Measurements from ENCODE around the gene FKBP1B.

FKBP1B gene

DNA sequence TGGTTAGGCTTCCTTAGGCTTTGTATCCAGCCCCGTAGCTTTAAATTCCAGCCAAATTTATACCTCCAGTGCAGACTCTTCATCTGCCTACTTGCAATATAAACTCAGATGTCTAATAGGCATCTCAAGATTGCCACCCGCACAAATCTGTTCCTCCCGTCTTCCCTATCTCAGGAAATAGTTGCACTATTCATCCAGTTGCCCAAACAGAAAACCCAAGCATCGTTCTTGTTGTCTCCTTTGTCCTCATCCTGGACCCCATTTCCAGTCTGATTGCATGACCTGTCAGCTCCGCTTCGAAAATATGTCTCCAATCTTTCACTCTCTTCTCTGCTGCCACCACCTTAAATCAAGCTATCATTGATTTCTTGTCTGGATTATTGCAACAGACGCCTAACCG, 2.3 kb downstream of the FKBP1B start:
- H3K4me3 ChIP-seq (ENCODE audit: low read depth, low read length), result no peak overlapping the region
- no peak overlapping the region for H3K27ac ChIP-seq
- H3K27me3 ChIP-seq (replicated peaks), result no peaks in the 10 kb centered on the region
- DNase-seq, result no peak
- TF ChIP-seq, protein P1, sequence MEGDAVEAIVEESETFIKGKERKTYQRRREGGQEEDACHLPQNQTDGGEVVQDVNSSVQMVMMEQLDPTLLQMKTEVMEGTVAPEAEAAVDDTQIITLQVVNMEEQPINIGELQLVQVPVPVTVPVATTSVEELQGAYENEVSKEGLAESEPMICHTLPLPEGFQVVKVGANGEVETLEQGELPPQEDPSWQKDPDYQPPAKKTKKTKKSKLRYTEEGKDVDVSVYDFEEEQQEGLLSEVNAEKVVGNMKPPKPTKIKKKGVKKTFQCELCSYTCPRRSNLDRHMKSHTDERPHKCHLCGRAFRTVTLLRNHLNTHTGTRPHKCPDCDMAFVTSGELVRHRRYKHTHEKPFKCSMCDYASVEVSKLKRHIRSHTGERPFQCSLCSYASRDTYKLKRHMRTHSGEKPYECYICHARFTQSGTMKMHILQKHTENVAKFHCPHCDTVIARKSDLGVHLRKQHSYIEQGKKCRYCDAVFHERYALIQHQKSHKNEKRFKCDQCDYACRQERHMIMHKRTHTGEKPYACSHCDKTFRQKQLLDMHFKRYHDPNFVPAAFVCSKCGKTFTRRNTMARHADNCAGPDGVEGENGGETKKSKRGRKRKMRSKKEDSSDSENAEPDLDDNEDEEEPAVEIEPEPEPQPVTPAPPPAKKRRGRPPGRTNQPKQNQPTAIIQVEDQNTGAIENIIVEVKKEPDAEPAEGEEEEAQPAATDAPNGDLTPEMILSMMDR (IDR thresholded peaks at IDR 0.05; ENCODE audit: low read depth, low read length, missing control alignments), result no peak
- in situ Hi-C loops (cut with HindIII; ENCODE audit: low pct_ligation_motif_present, low sequenced_read_pairs), result loop anchor here (25.0 kb wide), 1 partner anchor 215 kb away; no protein-coding TSS in a partner anchor
- H3K36me3 ChIP-seq (replicated peaks), result no peaks in the 10 kb centered on the region

DNA sequence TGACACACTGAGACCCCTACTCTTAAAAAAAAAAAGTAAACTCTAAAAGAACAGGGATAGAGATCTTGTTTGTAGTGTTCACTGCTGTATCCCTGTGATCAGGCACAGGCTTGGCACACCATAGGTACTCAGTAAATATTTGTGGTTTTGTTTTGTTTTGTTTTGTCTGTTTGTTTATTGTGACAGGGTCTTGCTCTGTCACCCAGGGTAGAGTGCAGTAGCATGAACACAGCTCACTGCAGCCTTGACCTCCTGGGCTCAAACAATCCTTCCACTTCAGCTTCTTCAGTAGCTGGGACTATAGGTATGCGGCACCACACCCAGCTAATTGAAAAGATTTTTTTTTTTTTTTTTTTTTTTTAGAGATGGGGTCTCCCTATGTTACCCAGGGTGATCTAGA, 3.4 kb downstream of the FKBP1B start:
- TF ChIP-seq, protein P1 (IDR thresholded peaks at IDR 0.05; ENCODE audit: low read depth, low read length, missing control alignments), result no peak
- H3K27me3 ChIP-seq (replicated peaks), result no peaks in the 10 kb centered on the region
- H3K27ac ChIP-seq, result no peak overlapping the region
- H3K4me3 ChIP-seq (ENCODE audit: low read depth, low read length), result no peak overlapping the region
- no peaks in the 10 kb centered on the region for H3K36me3 ChIP-seq (replicated peaks)
- in situ Hi-C loops (cut with HindIII; ENCODE audit: low pct_ligation_motif_present, low sequenced_read_pairs), result loop anchor here (25.0 kb wide), 1 partner anchor 216 kb away; no protein-coding TSS in a partner anchor
- no peak for DNase-seq

DNA sequence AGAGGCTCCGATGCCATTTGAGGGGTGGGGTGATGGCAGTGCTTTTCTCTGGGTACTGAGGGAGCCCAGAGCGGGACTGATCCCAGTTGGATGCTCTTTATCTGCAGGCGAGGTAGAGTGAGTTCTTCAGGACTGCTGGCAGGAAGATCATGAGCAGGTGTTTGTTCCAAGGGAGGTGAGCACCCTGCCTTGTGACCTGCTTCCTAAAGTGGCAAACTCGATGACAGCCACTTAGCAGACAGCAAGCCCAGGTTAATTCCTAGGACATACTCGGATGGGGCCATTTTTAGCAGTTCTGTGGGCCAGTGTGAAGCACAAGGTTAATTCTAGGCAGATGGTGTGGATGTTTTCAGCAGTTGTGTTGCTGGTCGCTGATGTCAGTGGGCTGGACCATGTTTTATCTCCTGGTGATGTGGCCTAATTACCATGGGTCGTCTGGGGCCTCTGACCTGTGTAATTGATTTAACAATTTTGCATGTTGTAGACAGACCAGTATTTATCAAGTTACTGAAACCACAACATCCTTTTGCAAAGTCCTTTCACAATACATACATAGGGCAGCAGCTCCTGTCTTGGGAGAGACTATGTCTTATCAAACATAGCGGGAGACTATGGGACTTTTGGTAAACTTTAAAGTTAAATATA, 4.9 kb downstream of the FKBP1B start:
- Histone ChIP-seq H3K27ac (no peak overlapping the region), H3K27me3 (replicated peaks) (no peaks in the 10 kb centered on the region), H3K36me3 (replicated peaks) (no peaks in the 10 kb centered on the region), H3K4me3 (ENCODE audit: low read depth, low read length) (no peak overlapping the region)
- TF ChIP-seq, protein P1 (IDR thresholded peaks at IDR 0.05; ENCODE audit: low read depth, low read length, missing control alignments), result no peak
- DNase-seq, result no peak
- in situ Hi-C loops (cut with HindIII; ENCODE audit: low pct_ligation_motif_present, low sequenced_read_pairs), result loop anchor here (25.0 kb wide), 1 partner anchor 217 kb away; no protein-coding TSS in a partner anchor

DNA sequence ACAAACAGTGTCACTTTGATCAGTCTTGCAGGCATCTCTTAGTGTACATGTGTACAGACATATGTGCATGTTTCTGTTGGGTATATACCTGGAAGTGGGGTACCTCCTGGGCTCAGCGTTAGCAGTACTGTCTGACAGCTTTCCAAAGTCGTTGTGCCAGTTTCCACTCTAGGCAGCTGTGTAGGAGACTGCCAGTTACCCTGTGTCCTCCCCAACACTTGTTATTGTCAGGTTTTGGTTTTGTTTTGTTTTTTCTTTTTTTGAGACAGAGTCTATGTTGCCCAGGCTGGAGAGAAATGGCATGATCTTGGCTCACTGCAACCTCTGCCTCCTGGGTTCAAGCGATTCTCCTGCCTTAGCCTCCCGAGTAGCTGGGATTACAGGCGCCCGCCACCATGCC, 6.2 kb downstream of the FKBP1B start:
- H3K36me3 ChIP-seq (replicated peaks), result no peaks in the 10 kb centered on the region
- no peak for DNase-seq
- TF ChIP-seq, protein P1 (IDR thresholded peaks at IDR 0.05; ENCODE audit: low read depth, low read length, missing control alignments), result no peak
- H3K27ac ChIP-seq, result no peak overlapping the region
- in situ Hi-C loops (cut with HindIII; ENCODE audit: low pct_ligation_motif_present, low sequenced_read_pairs), result loop anchor here (25.0 kb wide), 1 partner anchor 218 kb away; no protein-coding TSS in a partner anchor
- H3K27me3 ChIP-seq (replicated peaks), result no peaks in the 10 kb centered on the region
- no peak overlapping the region for H3K4me3 ChIP-seq (ENCODE audit: low read depth, low read length)

DNA sequence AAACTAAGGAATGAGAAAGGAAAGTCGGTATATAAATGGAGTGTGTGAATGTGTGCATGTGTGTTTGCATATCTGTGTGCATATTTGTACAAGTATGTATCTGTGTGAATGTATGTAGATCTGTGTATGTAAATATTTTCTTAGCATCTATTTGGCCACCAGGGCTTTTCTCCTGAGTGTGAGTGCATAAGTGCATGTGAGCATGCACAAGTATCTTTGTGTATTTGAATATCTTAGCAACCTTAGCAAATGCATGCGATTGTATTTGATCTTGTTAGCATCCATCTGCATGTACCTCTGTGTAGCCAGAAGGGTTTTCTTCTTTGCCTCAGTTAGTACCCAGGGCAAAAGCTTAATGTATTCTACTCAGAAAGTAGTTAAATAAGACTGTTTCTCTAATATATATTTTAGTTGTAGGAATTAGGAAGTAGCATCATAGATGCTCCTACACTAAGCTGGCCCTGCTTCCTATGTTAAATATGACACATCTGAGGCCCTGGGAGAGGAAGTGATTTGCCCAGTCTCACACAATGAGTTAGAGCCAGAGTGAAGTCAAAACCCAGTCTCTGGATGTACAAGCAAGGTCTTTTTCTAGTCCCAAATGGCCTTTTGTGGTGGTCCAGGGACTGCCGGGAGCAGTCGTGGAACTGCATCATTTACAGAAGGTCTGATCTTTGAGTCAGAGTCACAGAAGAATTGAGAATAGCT, 9.2 kb downstream of the FKBP1B start:
- no peak overlapping the region for H3K4me3 ChIP-seq (ENCODE audit: low read depth, low read length)
- in situ Hi-C loops (cut with HindIII; ENCODE audit: low pct_ligation_motif_present, low sequenced_read_pairs), result loop anchor here (25.0 kb wide), 1 partner anchor 221 kb away; no protein-coding TSS in a partner anchor
- H3K27ac ChIP-seq, result no peak overlapping the region
- H3K36me3 ChIP-seq (replicated peaks), result no peaks in the 10 kb centered on the region
- no peaks in the 10 kb centered on the region for H3K27me3 ChIP-seq (replicated peaks)
- DNase-seq, result no peak
- TF ChIP-seq, protein P1 (IDR thresholded peaks at IDR 0.05; ENCODE audit: low read depth, low read length, missing control alignments), result no peak
